ENCODE results near the gene COMP.

Gene COMP

GRCh38 chr19:18804139-18804601 lies 13.1 kb upstream of the COMP start:
- no peak for DNase-seq (ENCODE audit: low read depth, low spot score)

GRCh38 chr19:18803550-18804138 lies 12.5 kb upstream of the COMP start:
- no peak for DNase-seq (ENCODE audit: low read depth, low spot score)

- no peak for DNase-seq (ENCODE audit: low read depth, low spot score)
These were observed 11.2 kb upstream of the COMP start for GRCh38 chr19:18802354-18802753.

GRCh38 chr19:18800636-18801035 lies 9.5 kb upstream of the COMP start:
- no peak for DNase-seq (ENCODE audit: low read depth, low spot score)

GRCh38 chr19:18800079-18800478 lies 9.0 kb upstream of the COMP start:
- no peak for DNase-seq (ENCODE audit: low read depth, low spot score)

GRCh38 chr19:18799389-18799970 lies 8.4 kb upstream of the COMP start:
- no peak for DNase-seq (ENCODE audit: low read depth, low spot score)

GRCh38 chr19:18798384-18799352 lies 7.6 kb upstream of the COMP start:
- no peak for DNase-seq (ENCODE audit: low read depth, low spot score)

- no peak for DNase-seq (ENCODE audit: low read depth, low spot score)
These were observed 5.1 kb upstream of the COMP start for GRCh38 chr19:18796239-18796638.

- no peak for DNase-seq (ENCODE audit: low read depth, low spot score)
These were observed 4.4 kb upstream of the COMP start for GRCh38 chr19:18795540-18795939.

- DNase-seq (ENCODE audit: low read depth, low spot score), result no peak
These were observed 3.6 kb upstream of the COMP start for GRCh38 chr19:18794692-18795091.

- DNase-seq (ENCODE audit: low read depth, low spot score), result no peak
These were observed 2.9 kb upstream of the COMP start for GRCh38 chr19:18794029-18794313.

GRCh38 chr19:18793144-18794028 lies 2.3 kb upstream of the COMP start:
- no peak for DNase-seq (ENCODE audit: low read depth, low spot score)

- DNase-seq (ENCODE audit: low read depth, low spot score), result no peak
These were observed 1.6 kb upstream of the COMP start for GRCh38 chr19:18792661-18793060.

GRCh38 chr19:18791315-18791678 lies 192 bp upstream of the COMP start:
- DNase-seq (ENCODE audit: low read depth, low spot score), result no peak

- no peak for DNase-seq (ENCODE audit: low read depth, low spot score)
These were observed 1.1 kb downstream of the COMP start for GRCh38 chr19:18789883-18790565.

- DNase-seq (ENCODE audit: low read depth, low spot score), result no peak
These were observed 1.7 kb downstream of the COMP start for GRCh38 chr19:18789422-18789869.

GRCh38 chr19:18788529-18789421 lies 2.3 kb downstream of the COMP start:
- DNase-seq (ENCODE audit: low read depth, low spot score), result no peak

GRCh38 chr19:18785179-18786124 lies 5.7 kb downstream of the COMP start:
- DNase-seq (ENCODE audit: low read depth, low spot score), result peak; percentile 37

- DNase-seq (ENCODE audit: low read depth, low spot score), result no peak
These were observed 6.4 kb downstream of the COMP start for GRCh38 chr19:18784786-18785120.

Data from activated naive CD8-positive, alpha-beta T cell treated with anti-CD3 and anti-CD28 coated beads, Interleukin-2, amount 50 U/mL, for 16 hours (primary cell).